8988T (cell line): ENCODE results near the gene SPOCK3.

ENCODE experiments used
- DNase-seq: peaks from one replicate; pipeline ENCODE4 v3.0.0; 2011

Gene SPOCK3

GRCh38 chr4:167171928-167172327 lies 62.4 kb downstream of the SPOCK3 start:
- DNase-seq: no peak

- DNase-seq: no peak
These were observed 65.7 kb downstream of the SPOCK3 start for GRCh38 chr4:167168611-167169010.

- no peak for DNase-seq
These were observed 83.7 kb downstream of the SPOCK3 start for GRCh38 chr4:167150587-167150986.

- DNase-seq: no peak
These were observed 89.7 kb downstream of the SPOCK3 start for GRCh38 chr4:167144605-167145004.

- DNase-seq: no peak
These were observed 91.3 kb downstream of the SPOCK3 start for GRCh38 chr4:167143018-167143417.

- no peak for DNase-seq
These were observed 98.0 kb downstream of the SPOCK3 start for GRCh38 chr4:167136270-167136669.

GRCh38 chr4:167129146-167129545 lies 105.1 kb downstream of the SPOCK3 start:
- no peak for DNase-seq

GRCh38 chr4:167119392-167119791 lies 114.9 kb downstream of the SPOCK3 start:
- DNase-seq: no peak

GRCh38 chr4:167117273-167117672 lies 117.0 kb downstream of the SPOCK3 start:
- no peak for DNase-seq

- no peak for DNase-seq
These were observed 119.8 kb downstream of the SPOCK3 start for GRCh38 chr4:167114416-167114971.

GRCh38 chr4:167111622-167112021 lies 122.7 kb downstream of the SPOCK3 start:
- no peak for DNase-seq

- DNase-seq: no peak
These were observed 123.2 kb downstream of the SPOCK3 start for GRCh38 chr4:167111092-167111491.

- no peak for DNase-seq
These were observed 124.4 kb downstream of the SPOCK3 start for GRCh38 chr4:167109859-167110258.

- no peak for DNase-seq
These were observed 128.4 kb downstream of the SPOCK3 start for GRCh38 chr4:167105857-167106256.

- no peak for DNase-seq
These were observed 131.8 kb downstream of the SPOCK3 start for GRCh38 chr4:167102475-167102874.

GRCh38 chr4:167101035-167101434 lies 133.3 kb downstream of the SPOCK3 start:
- DNase-seq: no peak

- no peak for DNase-seq
These were observed 134.2 kb downstream of the SPOCK3 start for GRCh38 chr4:167100120-167100519.

GRCh38 chr4:167088115-167088514 lies 146.2 kb downstream of the SPOCK3 start:
- DNase-seq: no peak

- no peak for DNase-seq
These were observed 150.0 kb downstream of the SPOCK3 start for GRCh38 chr4:167084321-167084720.

- no peak for DNase-seq
These were observed 154.5 kb downstream of the SPOCK3 start for GRCh38 chr4:167079762-167080161.

- DNase-seq: no peak
These were observed 181.6 kb downstream of the SPOCK3 start for GRCh38 chr4:167052631-167053091.

GRCh38 chr4:167049257-167049656 lies 185.0 kb downstream of the SPOCK3 start:
- DNase-seq: no peak

GRCh38 chr4:167041524-167041923 lies 192.8 kb downstream of the SPOCK3 start:
- DNase-seq: no peak

GRCh38 chr4:167035390-167035789 lies 198.9 kb downstream of the SPOCK3 start:
- no peak for DNase-seq

- DNase-seq: no peak
These were observed 199.3 kb downstream of the SPOCK3 start for GRCh38 chr4:167034983-167035382.

GRCh38 chr4:167032871-167033270 lies 201.4 kb downstream of the SPOCK3 start:
- DNase-seq: no peak
